Activated CD4-positive, alpha-beta T cell treated with anti-CD3 and anti-CD28 coated beads for 24 hours (primary cell): ENCODE data around the gene SMAGP.
"Not testable (repeated sequence)": the region's sequence is repeated elsewhere in the genome, so short reads cannot be mapped to it uniquely, and the experiment has no call there.

Experiments
- DNase-seq, 2 donors: peaks; one replicate each; pipeline ENCODE4 v3.0.0-alpha.2; 2020; ENCODE audit warnings: low read depth in 2 of 2

The SMAGP gene

DNA sequence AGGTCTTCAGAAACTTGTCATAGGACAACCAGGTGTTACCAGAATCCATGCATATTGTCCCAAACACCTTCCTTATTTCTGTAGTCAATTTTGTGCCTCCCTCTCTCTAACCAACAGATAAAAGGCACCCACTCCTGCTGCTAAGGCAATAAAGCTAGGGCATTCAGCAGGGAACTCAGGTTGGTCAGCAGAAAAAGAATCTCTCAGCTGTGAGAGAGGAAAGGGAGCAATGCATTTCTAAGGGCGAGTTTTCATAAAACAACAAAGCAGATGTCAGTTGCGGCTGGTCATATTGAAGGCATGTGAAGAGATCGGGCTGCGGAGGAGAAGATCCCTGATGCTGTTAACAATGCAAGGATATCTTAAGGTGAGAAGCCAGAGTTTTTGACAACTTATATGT lies 45.0 kb downstream of the SMAGP start:
- DNase-seq, result no peak

DNA sequence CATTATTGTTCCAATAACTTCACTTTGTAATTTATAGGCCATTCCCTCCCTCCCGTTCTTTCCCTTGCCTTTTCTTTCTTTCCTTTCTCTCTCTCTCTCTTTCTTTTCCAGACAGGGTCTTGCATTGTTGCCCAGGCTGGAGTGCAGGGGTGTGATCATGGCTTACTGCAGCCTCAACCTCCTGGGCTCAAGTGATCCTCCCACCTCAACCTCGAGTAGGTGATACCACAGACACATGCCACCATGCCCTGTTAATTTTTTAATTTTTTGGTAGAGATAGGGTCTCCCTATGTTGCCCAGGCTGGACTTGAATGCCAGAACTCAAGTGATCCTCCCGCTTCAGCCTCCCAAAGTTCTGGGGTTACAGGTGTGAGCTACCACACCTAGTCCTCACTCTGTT lies 45.6 kb downstream of the SMAGP start:
- no peak for DNase-seq

DNA sequence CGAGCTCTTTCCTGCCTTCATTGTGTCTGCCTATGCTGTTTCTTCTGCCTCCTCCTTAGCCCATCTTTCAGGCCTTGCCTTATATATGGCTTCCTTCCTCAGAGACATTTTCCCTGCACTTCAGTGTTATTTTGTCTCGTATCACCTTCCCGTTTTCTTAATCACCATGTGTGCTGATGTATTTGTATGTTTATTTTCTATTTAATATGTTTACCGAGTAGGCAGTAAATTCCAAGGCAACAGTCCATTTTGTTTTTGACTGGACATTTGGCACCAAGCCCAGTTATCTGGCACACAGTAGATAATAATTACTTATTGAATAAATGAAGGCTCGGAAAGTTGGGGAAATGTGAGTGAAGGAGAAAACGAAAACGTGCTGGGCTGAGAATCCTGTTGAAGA lies 47.8 kb downstream of the SMAGP start:
- DNase-seq, result no peak

DNA sequence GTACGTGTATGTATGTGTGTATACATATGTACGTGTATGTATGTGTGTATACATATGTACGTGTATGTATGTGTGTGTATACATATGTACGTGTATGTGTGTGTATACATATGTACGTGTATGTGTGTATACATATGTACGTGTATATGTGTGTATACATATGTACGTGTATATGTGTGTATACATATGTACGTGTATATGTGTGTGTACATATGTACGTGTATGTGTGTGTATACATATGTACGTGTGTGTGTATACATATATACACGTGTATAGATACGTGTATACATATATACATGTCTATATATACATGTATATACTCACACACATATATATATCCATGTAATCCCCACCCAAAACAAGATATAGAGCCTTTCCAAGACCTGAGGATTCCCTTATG lies 50.4 kb downstream of the SMAGP start:
- DNase-seq, result not testable (repeated sequence)

DNA sequence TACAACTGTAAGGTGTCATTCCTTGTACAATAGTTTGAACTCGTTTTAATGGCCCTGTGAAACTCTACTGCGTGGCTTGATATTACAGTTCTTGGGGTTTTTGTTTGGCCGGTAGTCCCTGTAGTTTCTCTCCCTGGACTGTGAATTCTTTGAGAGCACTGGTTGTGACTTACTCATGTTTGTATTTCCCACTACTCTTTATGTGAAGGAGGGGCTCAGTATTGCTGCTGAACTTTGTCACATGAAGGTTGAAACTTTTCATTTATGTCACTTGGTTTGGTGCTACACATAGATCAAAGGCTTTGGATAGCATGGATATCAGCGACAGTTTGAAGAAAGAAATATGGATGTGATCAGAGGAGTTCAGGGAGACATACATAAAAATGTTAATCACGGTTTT lies 50.9 kb downstream of the SMAGP start:
- DNase-seq, result no peak

DNA sequence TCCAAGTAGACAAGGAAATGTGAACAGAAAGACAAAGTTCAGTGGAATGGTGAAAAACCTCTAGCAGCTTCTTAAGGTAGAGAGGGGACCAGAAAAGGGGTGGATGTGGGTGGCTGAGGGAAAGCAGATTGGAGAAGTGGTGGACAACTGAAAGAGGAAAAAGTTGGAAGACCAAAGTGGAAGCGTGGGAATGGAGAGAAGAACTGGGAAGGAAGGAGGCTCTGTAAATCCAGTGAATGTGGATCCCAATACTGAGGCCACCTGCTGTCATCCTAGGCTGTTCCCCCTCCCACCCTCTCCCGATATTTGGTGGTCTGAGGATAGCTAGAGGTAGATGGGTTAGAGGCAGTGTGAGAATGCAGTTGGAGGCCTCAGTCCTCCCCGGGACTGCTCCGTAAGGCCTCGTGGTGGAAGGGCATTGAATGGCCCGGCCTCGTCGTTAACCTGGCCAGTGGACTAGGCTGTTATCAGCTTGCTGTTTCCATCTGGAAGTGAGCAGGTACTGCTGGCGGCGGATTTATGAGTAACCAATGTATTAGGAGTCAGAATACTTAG lies 51.5 kb downstream of the SMAGP start:
- no peak for DNase-seq

DNA sequence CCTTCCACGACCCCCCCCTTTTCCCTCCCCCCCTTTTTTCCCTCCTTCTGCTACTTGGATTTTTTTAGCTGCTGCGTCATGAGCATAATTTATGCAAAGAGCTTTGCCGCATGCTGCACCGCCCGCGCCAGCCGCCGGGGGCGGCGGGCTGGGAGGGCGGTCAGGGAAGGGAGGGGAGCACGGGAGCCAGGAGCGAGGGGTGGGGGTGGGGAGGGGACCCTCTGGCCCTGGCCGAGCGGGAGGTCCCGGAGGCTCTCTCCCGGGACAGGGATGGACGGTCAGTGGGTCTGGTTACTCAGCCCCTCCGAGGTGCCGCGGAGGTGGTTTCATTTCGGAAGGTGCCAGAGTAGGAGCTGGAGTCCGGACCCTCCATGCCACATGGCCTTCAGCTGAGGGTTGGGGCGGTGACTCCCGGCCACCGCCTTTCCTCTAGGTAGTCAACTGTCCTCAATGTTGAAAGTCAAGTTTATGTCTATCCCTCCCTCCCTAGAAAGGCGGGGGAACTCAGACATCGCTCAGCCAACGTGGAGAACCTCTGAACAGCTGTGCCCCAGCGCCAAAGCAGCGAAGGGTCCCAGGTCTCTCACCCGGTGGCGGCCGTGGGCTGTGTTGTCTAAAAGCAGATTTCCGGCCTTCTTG lies 52.1 kb downstream of the SMAGP start, which contains the start of gene POU6F1:
TSS of gene POU6F1 (minus strand) at position 95 of the 639 bp plus-strand sequence. CDS start 11,226 bp downstream, outside the sequence.
- DNase-seq, result peak; percentile 31 to 42

DNA sequence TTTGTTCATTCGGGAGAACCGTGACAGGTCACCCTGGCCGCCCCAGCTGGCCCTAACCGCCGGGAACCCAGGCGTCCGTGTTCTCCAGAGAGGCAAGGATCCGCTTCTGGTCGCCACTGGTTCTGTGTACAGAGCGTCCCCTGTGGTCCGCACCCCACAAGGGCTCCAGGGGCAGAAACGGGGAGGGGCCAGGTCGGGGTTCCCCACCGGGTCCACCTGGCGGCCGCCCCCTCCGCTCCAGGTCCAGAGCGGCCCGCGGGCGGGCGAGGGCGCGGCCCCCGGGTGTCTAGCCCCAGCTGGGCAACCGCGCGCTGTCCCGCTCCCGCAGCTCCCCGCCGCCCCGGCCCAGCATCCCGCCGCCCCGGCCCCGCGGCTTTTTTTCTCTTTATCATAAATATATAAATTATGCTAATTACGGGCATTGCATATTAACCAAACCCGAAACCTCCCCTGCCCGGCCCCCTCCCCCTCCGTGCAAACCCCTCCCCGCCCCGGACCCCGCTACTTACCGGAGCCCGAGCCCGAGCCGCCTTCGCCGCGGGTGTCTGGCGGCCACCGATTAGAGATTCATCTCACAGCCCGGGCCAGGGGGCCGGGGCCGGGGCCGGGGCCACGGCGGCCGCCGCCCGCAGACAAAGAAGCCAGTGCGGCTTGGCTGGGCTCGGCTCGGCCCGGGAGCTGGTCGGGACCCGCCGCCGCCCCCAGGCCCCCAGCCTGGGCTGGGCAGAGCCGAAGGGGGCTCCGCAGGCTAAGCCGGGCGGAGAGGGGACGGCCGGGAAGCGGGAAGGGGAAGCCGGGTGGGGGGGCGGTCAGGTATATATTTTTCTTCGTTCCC lies 52.9 kb downstream of the SMAGP start:
- DNase-seq, result peak; percentile 9 to 19

DNA sequence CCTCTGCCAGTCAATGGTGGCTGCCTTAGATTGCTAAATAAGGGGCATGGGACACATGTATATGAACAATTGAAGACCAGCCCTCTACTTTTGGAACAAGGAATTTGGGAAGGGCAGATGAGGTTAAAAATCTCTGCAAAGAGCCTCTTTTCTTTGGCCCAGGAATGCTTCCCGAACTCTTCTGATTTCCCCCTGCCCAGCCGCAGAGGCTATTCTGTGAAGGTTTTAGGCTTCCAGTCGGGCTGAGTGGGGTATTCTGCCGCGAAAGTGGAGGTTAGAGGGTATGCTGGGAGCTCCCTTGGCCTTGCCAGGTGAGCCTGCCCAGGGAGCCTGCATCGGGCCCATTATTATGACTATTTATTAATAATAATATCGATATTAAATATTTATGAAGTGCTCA lies 53.6 kb downstream of the SMAGP start:
- DNase-seq, result no peak

DNA sequence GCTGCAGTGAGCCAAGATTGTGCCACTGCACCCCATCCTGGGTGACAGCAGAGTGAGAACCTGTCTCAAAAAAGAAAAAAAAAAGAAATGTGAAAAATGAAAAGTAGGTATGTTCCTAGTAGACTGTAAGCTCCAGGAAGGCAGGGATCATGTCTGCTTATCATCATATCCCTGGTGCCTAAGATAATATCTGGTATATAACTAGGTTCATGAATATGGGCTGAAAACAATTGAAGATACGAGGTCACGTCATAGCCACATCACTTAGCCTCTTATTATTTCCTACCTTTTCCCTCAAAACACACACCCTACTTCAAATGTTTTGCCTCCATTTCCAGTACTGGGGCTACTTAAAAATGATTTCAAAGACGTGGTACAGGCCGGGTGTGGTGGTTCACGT lies 55.3 kb downstream of the SMAGP start:
- no peak for DNase-seq

DNA sequence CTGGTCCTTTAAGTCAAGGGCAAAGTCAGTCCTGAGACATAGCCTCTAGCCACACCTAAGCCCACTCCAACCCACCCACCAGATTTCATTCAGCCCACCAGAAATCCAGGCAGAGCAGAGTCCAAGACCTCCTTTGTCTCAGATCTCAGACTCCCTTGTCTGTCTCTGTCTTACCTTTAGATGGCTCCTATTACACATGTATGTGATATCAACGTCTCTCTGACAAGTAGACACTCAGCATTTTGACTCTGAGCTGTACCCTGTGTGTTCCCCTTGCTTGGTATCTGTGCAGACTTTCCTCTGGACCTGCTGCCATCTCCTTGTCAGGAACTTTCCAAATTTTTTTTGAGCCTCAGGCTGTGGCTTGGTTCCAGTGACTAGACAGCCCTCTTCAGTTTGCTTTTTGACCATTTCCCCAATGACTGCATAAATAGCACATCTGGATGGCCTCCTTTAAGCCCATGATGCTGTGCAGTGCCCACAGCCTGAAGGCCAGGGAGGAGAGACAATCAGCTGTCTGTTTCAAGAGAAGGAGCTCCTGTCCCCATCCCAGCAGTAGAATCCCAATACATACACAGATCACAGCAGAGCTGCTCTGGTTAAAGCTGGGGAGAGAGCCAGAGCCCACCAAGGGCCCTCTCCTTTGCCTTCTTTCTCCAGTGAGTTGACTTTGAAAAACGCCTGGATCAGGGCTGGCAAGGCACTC lies 59.4 kb downstream of the SMAGP start:
- DNase-seq, result no peak

DNA sequence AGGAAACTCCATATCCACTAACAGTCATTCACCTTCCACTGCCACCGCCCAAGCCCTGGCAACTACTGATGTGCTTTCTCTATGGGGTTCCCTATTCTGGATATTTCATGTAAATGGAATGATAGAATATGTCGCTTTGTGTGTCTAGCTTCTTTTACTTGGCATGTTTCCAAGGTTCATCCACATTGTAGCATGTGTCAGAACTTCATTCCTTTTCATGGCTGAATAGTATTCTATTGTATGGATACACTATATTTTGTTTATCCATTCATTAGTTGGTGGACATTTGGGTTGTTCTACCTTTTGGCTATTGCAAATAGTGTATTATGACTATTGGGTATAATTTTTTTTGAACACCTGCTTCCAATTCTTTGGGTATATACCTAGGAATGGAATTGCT lies 61.0 kb downstream of the SMAGP start:
- no peak for DNase-seq

DNA sequence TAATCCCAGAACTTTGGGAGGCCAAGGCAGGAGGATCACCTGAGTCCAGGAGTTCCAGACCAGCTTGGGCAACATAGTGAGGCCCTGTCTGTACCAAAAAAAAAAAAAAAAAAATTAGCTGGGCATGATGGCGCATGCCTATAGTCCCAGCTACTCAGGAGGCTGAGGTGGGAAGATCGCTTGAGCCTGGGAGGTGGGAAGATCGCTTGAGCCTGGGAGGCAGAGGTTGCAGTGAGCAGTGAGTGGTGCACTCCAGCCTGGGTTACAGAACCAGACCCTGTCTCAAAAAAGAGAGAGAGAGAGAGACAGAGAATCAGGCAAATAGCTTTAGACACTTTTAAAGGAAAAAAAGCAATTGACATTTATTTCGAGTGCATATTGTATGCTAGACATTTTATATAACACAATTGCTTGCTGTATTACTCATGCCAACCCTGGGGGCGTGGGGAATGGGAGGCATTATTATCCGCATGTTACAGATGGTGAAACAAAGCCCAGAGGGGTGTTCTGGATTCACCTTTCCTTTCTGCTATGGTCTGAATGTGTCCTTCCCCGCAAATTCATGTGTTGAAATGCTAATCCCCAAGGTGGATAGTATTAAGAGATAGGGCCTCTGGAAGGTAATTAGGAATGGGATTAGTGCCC lies 62.1 kb downstream of the SMAGP start:
- no peak for DNase-seq

DNA sequence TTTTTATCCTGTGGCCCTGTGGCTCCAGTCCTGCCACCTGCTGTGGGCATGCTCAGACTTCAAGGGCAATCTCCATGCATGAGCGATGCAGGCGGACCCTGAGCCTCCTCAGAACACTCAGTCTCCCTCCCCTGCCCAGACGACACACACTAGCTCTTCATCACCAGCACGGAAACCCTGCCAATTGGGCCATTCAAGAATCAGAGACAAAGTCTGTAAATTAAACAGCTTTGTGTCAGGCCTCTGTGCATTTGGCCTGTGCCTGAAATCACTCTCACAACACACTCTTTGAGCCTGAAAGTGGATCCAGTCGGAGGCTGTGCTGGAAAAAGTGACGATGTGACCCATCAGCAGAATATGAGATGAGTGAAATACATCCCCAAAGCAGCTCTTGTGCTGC lies 64.9 kb downstream of the SMAGP start:
- DNase-seq, result no peak

DNA sequence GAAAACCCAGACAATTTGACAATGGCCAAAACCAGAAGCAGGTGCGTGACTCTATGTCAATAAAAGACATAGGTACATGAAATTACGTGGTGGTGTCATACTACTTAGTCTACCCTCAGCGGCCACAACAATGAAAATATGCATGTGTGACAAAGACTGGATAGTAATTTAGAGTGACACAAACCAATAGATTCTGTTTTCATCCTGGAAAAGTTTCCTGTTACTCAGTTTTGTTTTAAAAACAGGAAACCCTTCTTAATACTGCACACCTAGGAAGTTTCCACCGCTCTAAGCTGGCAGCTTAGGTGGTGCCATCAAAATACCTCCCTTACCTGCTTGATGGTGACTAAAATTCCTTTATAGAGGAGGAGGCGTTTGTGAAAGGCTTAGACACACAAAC lies 67.5 kb downstream of the SMAGP start:
- DNase-seq, result no peak

DNA sequence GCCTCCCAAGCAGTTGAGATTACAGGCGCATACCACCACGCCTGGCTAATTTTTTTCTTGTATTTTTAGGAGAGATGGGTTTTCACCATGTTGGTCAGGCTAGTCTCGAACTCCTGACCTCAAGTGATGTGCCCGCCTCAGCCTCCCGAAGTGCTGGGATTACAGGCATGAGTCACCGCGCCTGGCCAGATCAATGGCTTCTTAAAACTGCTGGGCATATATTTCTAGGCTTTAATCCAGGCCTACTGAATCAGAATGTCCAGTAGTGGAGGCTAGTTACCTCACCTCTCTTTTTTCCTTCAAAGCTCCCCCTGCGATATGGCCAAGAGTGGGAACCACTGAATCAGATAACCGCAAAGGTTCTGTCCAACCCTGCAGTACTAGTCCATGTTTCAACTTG lies 69.4 kb downstream of the SMAGP start:
- no peak for DNase-seq

DNA sequence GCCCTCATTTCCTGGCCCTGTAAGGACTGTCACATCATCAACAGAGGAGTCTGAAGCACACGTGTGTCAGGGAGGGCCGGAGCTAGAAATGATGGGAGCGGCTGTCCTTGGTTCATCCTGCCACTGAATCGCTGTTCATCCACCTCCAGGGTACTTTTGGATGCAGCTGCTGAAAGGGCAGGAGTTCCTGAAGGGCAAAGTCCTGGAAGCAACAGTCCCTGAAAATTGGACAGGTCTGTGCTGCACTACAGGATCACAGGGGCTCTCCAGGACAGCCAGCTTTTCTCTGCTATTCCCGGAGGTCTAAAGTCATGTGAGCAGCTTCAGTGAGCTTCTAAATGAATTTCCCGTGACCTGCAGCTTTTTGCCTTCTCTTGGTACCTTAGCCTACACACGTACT lies 70.1 kb downstream of the SMAGP start:
- no peak for DNase-seq

DNA sequence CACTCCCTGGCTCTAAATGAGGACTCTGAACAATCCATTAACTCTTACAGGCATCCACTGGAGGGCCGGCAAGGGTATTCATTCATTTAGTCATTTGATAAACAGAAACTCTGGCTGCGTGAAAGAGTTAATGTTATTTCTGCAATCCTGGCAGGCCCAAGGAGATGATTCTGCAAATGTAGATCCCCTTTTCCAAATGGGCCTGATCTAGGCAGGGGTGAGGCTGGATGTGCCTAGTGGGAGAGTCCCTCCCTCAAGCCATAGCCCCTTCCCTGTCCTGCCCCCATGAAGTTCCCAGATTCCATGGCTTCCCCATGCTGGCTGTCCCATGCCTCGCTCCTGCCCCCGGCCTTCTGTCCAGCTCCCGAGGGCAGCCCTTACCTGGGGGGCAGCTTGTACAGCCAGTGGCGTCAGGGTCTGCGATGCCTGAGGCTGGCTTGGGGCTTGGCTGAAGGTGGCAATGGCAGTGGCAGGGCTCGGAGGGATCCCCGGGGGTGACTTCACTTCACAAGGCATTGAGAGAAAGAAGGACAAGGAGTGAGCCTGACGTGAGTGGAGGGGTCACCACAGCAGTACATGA lies 70.8 kb downstream of the SMAGP start:
- DNase-seq, result no peak

DNA sequence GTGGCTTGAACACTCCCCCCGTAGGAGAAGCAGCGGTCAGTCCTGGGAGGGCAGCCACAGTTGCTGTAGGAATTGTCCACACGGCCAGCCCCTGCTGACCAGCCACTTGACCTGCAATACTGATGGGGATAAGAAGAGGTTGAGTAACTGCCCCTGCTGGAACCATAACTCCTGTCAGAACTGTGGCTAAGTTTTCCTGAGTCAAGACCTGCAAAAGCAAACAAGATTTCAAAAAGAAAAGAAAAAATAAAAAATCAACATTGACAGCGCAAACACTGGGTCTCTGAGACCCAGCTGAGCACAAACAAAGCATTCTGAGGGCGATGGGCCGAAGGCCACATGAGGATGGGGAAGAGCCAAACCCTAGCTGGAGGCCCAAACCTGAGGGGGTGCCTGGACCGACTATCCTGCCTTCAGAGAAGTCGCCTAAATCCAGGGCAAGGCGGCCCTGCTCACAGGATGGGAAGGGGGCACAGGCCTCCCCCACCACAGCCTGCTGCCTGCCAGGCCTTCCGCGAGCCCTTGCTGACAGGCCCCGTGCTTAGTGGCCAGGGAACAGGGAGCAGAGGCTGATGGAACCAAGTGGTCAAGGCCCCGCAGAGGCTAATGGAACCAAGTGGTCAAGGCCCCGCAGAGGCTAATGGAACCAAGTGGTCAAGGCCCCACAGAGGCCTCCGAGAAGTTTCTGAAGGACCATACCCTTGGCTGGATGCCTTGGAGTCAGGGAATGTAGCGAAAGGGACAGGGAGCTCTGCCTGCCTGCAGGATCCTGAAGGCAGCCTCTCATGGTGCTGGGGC lies 71.4 kb downstream of the SMAGP start:
- no peak for DNase-seq

DNA sequence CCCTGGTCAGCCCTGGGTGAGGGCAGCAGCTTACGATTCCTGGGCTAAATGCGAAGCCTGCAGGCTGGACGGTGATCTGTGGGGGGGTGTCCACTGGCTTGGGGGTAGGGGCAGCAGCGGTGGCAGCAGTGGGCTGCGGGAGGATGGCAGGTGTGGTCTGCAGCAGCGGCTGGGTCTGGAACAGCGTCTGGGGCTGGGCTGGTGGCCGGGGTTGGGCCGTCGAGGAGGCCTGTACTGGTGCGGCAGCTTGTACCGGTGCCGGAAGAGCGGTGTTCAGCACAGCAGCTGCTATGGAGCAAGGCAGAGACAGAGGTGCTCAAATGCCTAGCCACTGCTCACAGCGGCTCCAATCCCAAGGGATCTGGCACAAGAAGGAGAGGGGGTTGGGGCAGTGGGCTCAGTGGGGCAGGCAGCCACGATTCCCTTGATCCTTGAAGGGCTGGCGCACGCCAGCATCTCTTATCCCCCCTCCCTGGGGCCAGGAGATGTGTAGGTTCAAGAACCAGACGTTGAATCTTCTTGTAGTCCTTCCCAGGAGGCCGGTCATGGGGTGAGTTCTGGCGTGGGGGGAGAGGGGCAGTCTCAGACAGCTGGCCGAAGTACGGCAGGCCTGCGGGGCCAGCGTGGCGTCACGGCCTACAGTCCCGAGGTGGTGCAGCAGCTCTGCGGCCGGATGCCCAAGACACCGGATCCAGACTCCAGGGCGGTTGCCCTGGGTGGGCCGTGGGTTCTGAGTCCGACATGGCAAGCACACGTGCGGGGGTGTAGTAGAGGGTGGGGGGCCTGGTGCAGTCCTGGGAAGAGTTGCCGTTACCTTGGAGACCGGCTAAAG lies 72.3 kb downstream of the SMAGP start:
- no peak for DNase-seq
